Measurements from ENCODE around the gene MRPL3.
"Not testable (repeated sequence)": the region's sequence is repeated elsewhere in the genome, so short reads cannot be mapped to it uniquely, and the experiment has no call there.

MRPL3 gene

GRCh38 chr3:131491775-131492174 lies 11.0 kb downstream of the MRPL3 start:
- DNase-seq = no peak

- DNase-seq = no peak
These were observed 11.7 kb downstream of the MRPL3 start for GRCh38 chr3:131491084-131491483.

- not testable (repeated sequence) for DNase-seq
These were observed 16.2 kb downstream of the MRPL3 start for GRCh38 chr3:131486545-131486944.

GRCh38 chr3:131485119-131485518 lies 17.7 kb downstream of the MRPL3 start:
- DNase-seq = no peak

- no peak for DNase-seq
These were observed 18.2 kb downstream of the MRPL3 start for GRCh38 chr3:131484496-131485111.

GRCh38 chr3:131480116-131480515 lies 22.7 kb downstream of the MRPL3 start:
- no peak for DNase-seq

- no peak for DNase-seq
These were observed 25.0 kb downstream of the MRPL3 start for GRCh38 chr3:131477813-131478212.

- DNase-seq = no peak
These were observed 28.7 kb downstream of the MRPL3 start for GRCh38 chr3:131474115-131474514.

- no peak for DNase-seq
These were observed 32.4 kb downstream of the MRPL3 start for GRCh38 chr3:131470377-131470776.

GRCh38 chr3:131458653-131459052 lies 44.1 kb downstream of the MRPL3 start:
- DNase-seq = no peak

GRCh38 chr3:131457220-131457619 lies 45.6 kb downstream of the MRPL3 start:
- DNase-seq = no peak

GRCh38 chr3:131454501-131454900 lies 48.3 kb downstream of the MRPL3 start:
- no peak for DNase-seq

GRCh38 chr3:131453533-131453932 lies 49.2 kb downstream of the MRPL3 start:
- no peak for DNase-seq

- DNase-seq = no peak
These were observed 55.4 kb downstream of the MRPL3 start for GRCh38 chr3:131447349-131447748.

GRCh38 chr3:131444180-131444579 lies 58.6 kb downstream of the MRPL3 start:
- DNase-seq = no peak

- no peak for DNase-seq
These were observed 63.7 kb downstream of the MRPL3 start for GRCh38 chr3:131439084-131439483.

GRCh38 chr3:131435000-131435399 lies 67.8 kb downstream of the MRPL3 start:
- no peak for DNase-seq

- no peak for DNase-seq
These were observed 70.3 kb downstream of the MRPL3 start for GRCh38 chr3:131432441-131432840.

- no peak for DNase-seq
These were observed 71.0 kb downstream of the MRPL3 start for GRCh38 chr3:131431754-131432153.

- no peak for DNase-seq
These were observed 75.5 kb downstream of the MRPL3 start for GRCh38 chr3:131427226-131427625.

GRCh38 chr3:131421957-131422498 lies 80.7 kb downstream of the MRPL3 start:
- no peak for DNase-seq

GRCh38 chr3:131421301-131421700 lies 81.5 kb downstream of the MRPL3 start:
- DNase-seq = no peak

- no peak for DNase-seq
These were observed 85.0 kb downstream of the MRPL3 start for GRCh38 chr3:131417751-131418150.

All from activated effector memory CD4-positive, alpha-beta T cell treated with anti-CD3 and anti-CD28 coated beads, Interleukin-2, amount 50 U/mL, for 16 hours (primary cell).